Stimulated activated CD4-positive, alpha-beta T cell treated with anti-CD3 and anti-CD28 coated beads, Interleukin-2, amount 100 ng/mL, for 24 hours (primary cell): ENCODE data around the gene PABPC3.
A peak's percentile ranks its signal among the peaks of the same experiment; 100 is the strongest.

Experiments used
- DNase-seq, 2 donors: peaks; one replicate each; pipeline ENCODE4 v3.0.0-alpha.2; 2020

Gene PABPC3

GRCh38 chr13:25112695-25113255 lies 16.8 kb downstream of the PABPC3 start:
- DNase-seq, result no peak

GRCh38 chr13:25114220-25114619 lies 18.3 kb downstream of the PABPC3 start:
- DNase-seq, result peak; percentile 60 to 74

GRCh38 chr13:25116044-25116443 lies 20.1 kb downstream of the PABPC3 start:
- no peak for DNase-seq

- no peak for DNase-seq
These were observed 21.4 kb downstream of the PABPC3 start for GRCh38 chr13:25117312-25117711.

- no peak for DNase-seq
These were observed 22.5 kb downstream of the PABPC3 start for GRCh38 chr13:25118378-25118905.

GRCh38 chr13:25130944-25131343 lies 35.0 kb downstream of the PABPC3 start:
- no peak for DNase-seq

GRCh38 chr13:25131881-25132420 lies 36.0 kb downstream of the PABPC3 start:
- no peak for DNase-seq

- no peak for DNase-seq
These were observed 36.9 kb downstream of the PABPC3 start for GRCh38 chr13:25132751-25133390.

- no peak for DNase-seq
These were observed 40.0 kb downstream of the PABPC3 start for GRCh38 chr13:25135896-25136295.

- DNase-seq, result no peak
These were observed 41.2 kb downstream of the PABPC3 start for GRCh38 chr13:25136880-25137787.

- DNase-seq, result no peak
These were observed 41.8 kb downstream of the PABPC3 start for GRCh38 chr13:25137788-25138115.

GRCh38 chr13:25141042-25141441 lies 45.1 kb downstream of the PABPC3 start:
- DNase-seq, result no peak

- DNase-seq, result no peak
These were observed 47.8 kb downstream of the PABPC3 start for GRCh38 chr13:25143706-25144105.

- no peak for DNase-seq
These were observed 51.9 kb downstream of the PABPC3 start for GRCh38 chr13:25147638-25148401.

- no peak for DNase-seq
These were observed 52.5 kb downstream of the PABPC3 start for GRCh38 chr13:25148402-25148771.
